Neural cell (in vitro differentiated cells): ENCODE measurements around the gene ACTN4. TPM values are rescaled to one million over a fixed set of nuclear protein-coding genes. Genes with fewer than 3 reads are reported as not detected.

ENCODE experiments used
- H2AFZ ChIP-seq: fragments of 200-600, 300-800 bp; sonication (generic), shearing (Covaris generic); 2 replicates; pipeline ENCODE4 v1.6.0; 2014; ENCODE audit warnings: low read depth, mild to moderate bottlenecking, antibody characterized with exemption, low read length, moderate library complexity
- H3F3A ChIP-seq: fragments of 200-600 bp; shearing (Covaris generic); 2 replicates; pipeline ENCODE4 v1.6.1; 2016; ENCODE audit warnings: mild to moderate bottlenecking, moderate library complexity, mixed read lengths, antibody characterized with exemption, low read length; ENCODE audit not compliant: insufficient read depth, poor library complexity, severe bottlenecking
- H3K27ac ChIP-seq: fragments of 200-600, 300-800 bp; sonication (generic), shearing (Covaris generic); 2 replicates; pipeline ENCODE4 v1.5.1; 2014; ENCODE audit warnings: mild to moderate bottlenecking, low read length, moderate library complexity
- H3K27me3 ChIP-seq: fragments of 300-800, 200-600 bp; sonication (generic), shearing (Covaris generic); 2 replicates; pipeline ENCODE4 v1.6.0; 2014; ENCODE audit warnings: mild to moderate bottlenecking, low read depth, low read length, moderate library complexity; ENCODE audit not compliant: insufficient read depth
- H3K36me3 ChIP-seq: fragments of 300-800, 200-600 bp; sonication (generic), shearing (Covaris generic); 2 replicates; pipeline ENCODE4 v1.5.1; 2014; ENCODE audit warnings: mild to moderate bottlenecking, antibody characterized with exemption, low read length, moderate library complexity; ENCODE audit not compliant: insufficient read depth
- H3K4me2 ChIP-seq: fragments of 300-800, 200-600 bp; sonication (generic), shearing (Covaris generic); 2 replicates; pipeline ENCODE4 v1.6.0; 2014; ENCODE audit warnings: mild to moderate bottlenecking, low read length
- H3K4me3 ChIP-seq: fragments of 300-800, 200-600 bp; sonication (generic), shearing (Covaris generic); 2 replicates; pipeline ENCODE4 v1.5.1; 2014; ENCODE audit warnings: mild to moderate bottlenecking, low read length, moderate library complexity
- H3K79me2 ChIP-seq: fragments of 200-600 bp; shearing (Covaris generic); replicated peaks from 2 replicates; pipeline ENCODE4 v1.6.0; 2014; ENCODE audit warnings: mild to moderate bottlenecking, low read length, moderate library complexity; ENCODE audit not compliant: insufficient read depth
- H3K9ac ChIP-seq: fragments of 300-800, 200-600 bp; sonication (generic), shearing (Covaris generic); 2 replicates; pipeline ENCODE4 v1.6.1; 2016; ENCODE audit warnings: mild to moderate bottlenecking, low read length, mixed read lengths
- H3K9me2 ChIP-seq: fragments of 200-600 bp; shearing (Covaris generic); 2 replicates; pipeline ENCODE4 v1.6.1; 2016; ENCODE audit warnings: mild to moderate bottlenecking, low read length, mixed read lengths; ENCODE audit not compliant: insufficient read depth
- H3K9me3 ChIP-seq: fragments of 200-600, 300-800 bp; sonication (generic), shearing (Covaris generic); 2 replicates; pipeline ENCODE4 v1.6.1; 2016; ENCODE audit warnings: mild to moderate bottlenecking, mixed run types, low read length, moderate library complexity, mixed read lengths
- H4K20me1 ChIP-seq: fragments of 200-600 bp; shearing (Covaris generic); 2 replicates; pipeline ENCODE4 v1.6.1; 2016; ENCODE audit warnings: mild to moderate bottlenecking, mixed run types; ENCODE audit not compliant: insufficient read depth
- EP300 ChIP-seq: fragments of 450-650 bp; conservative IDR thresholded peaks from 2 replicates; pipeline ENCODE4 v1.6.1; 2014; ENCODE audit warnings: antibody characterized with exemption, mild to moderate bottlenecking, moderate library complexity; ENCODE audit not compliant: poor library complexity, severe bottlenecking
- EZH2 ChIP-seq: fragments of 200-600, 300-800 bp; shearing (Covaris generic), sonication (generic); IDR thresholded peaks from 2 replicates; pipeline ENCODE4 v1.6.1; 2014; ENCODE audit warnings: antibody characterized with exemption, low read length, borderline replicate concordance, mild to moderate bottlenecking; ENCODE audit not compliant: insufficient read depth, poor library complexity, severe bottlenecking
- MXI1 ChIP-seq: fragments of 450-650 bp; conservative IDR thresholded peaks from 2 replicates; pipeline ENCODE4 v1.6.1; 2014; ENCODE audit warnings: antibody characterized with exemption, mild to moderate bottlenecking; ENCODE audit not compliant: poor library complexity, severe bottlenecking
- POLR2AphosphoS5 ChIP-seq: IDR thresholded peaks from 2 replicates; pipeline ENCODE4 v1.6.1; 2012
- RAD21 ChIP-seq: fragments of 450-650 bp; conservative IDR thresholded peaks from 2 replicates; pipeline ENCODE4 v1.6.1; 2014; ENCODE audit warnings: antibody characterized with exemption, mild to moderate bottlenecking, moderate library complexity
- REST ChIP-seq: IDR thresholded peaks from 2 replicates; pipeline ENCODE4 v1.6.1; 2012; ENCODE audit warnings: borderline replicate concordance
- SMC3 ChIP-seq: fragments of 450-650 bp; conservative IDR thresholded peaks from 2 replicates; pipeline ENCODE4 v1.6.1; 2014; ENCODE audit warnings: antibody characterized with exemption, mild to moderate bottlenecking, moderate library complexity; ENCODE audit not compliant: poor library complexity
- TAF1 ChIP-seq: IDR thresholded peaks from 2 replicates; pipeline ENCODE4 v1.6.1; 2012; ENCODE audit warnings: low read depth
- polyA plus RNA-seq: library from polyadenylated mRNA; depleted of rRNA; stranded (reverse); fragments of >200 nt; gene quantifications from 2 replicates; pipeline ENCODE4 v1.2.3, GENCODE V29; 2014
- TF ChIP-seq, protein P1 (sequence below): fragments of 450-650 bp; IDR thresholded peaks from 2 replicates; pipeline ENCODE4 v1.5.1; 2014; ENCODE audit warnings: antibody characterized with exemption, mild to moderate bottlenecking, moderate library complexity; ENCODE audit not compliant: poor library complexity, severe bottlenecking

ACTN4 gene
- polyA plus RNA-seq, 1 donor from 2014 or later, result 54.0 TPM

GRCh38 chr19:38675611-38676010, 28.2 kb downstream of the ACTN4 start:
- H3K27me3 ChIP-seq, result no peaks in the 10 kb centered on the region
- no peaks in the 10 kb centered on the region for H3F3A ChIP-seq
- H2AFZ ChIP-seq, result no peak overlapping the region
- H3K9me2 ChIP-seq, result no peaks in the 10 kb centered on the region
- H3K4me3 ChIP-seq, result no peak overlapping the region
- no peaks in the 10 kb centered on the region for H3K36me3 ChIP-seq
- no peak overlapping the region for H3K27ac ChIP-seq
- peaks cover 21% of the 10 kb centered on the region for H3K79me2 ChIP-seq
- no peaks in the 10 kb centered on the region for H4K20me1 ChIP-seq
- H3K4me2 ChIP-seq, result no peak overlapping the region
- no peaks in the 10 kb centered on the region for H3K9me3 ChIP-seq
- no peak for TF ChIP-seq MXI1
- no peak for TF ChIP-seq RAD21
- TF ChIP-seq SMC3, result no peak
- no peak for TF ChIP-seq TAF1
- no peak for TF ChIP-seq REST
- TF ChIP-seq, protein P1, sequence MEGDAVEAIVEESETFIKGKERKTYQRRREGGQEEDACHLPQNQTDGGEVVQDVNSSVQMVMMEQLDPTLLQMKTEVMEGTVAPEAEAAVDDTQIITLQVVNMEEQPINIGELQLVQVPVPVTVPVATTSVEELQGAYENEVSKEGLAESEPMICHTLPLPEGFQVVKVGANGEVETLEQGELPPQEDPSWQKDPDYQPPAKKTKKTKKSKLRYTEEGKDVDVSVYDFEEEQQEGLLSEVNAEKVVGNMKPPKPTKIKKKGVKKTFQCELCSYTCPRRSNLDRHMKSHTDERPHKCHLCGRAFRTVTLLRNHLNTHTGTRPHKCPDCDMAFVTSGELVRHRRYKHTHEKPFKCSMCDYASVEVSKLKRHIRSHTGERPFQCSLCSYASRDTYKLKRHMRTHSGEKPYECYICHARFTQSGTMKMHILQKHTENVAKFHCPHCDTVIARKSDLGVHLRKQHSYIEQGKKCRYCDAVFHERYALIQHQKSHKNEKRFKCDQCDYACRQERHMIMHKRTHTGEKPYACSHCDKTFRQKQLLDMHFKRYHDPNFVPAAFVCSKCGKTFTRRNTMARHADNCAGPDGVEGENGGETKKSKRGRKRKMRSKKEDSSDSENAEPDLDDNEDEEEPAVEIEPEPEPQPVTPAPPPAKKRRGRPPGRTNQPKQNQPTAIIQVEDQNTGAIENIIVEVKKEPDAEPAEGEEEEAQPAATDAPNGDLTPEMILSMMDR, result no peak
- no peak for TF ChIP-seq EZH2
- TF ChIP-seq EP300, result no peak
- no peak for TF ChIP-seq POLR2AphosphoS5
- H3K9ac ChIP-seq, result no peak overlapping the region

DNA sequence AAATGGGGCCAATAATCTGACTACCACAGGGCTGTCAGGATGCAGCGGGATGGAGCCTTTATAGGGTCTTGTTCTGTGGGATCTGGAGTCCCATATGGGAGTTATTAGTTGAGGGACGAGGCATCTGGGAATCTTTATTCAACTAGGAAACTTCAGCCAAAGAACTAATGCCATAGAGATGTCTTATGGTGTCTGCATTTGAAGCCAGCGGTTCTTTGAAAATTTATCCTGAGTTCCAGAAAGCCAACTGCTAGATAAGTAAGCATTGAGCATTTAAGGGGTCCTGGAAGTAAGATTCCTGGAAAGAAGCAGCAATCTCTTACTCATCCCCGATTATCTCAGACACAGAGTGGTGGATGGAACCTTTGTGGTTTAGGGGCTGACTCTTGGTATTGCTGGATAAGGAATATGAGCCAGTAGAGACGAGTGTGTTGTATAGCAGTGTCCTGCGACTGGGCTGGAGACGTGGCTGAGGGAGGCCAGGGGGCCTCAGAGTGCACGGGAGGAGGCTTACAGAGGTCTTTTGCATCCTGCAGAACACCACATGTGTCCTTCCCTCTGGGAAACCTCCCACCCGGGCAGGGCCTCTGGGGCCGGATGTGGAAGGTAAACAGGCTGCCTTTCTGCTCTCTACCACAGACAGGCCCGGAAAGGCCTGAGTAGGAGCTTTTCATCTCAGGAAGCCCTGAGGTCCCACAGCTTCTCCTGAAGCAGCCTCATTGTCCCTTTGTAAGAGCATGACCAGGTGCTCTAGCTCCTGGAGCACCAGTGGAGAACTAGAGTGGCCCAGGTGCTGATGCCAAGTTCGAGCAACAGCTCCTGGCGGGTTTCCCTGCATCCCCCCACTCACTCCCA, 28.8 kb downstream of the ACTN4 start:
- no peak overlapping the region for H3K4me2 ChIP-seq
- H4K20me1 ChIP-seq, result no peaks in the 10 kb centered on the region

More for the DNA sequence above, 28.8 kb downstream of the ACTN4 start:
- H3K9ac ChIP-seq, result no peak overlapping the region
- no peak for TF ChIP-seq MXI1
- TF ChIP-seq REST, result no peak
- TF ChIP-seq RAD21, result no peak
- TF ChIP-seq POLR2AphosphoS5, result no peak
- no peak for TF ChIP-seq SMC3
- no peak for TF ChIP-seq EP300
- TF ChIP-seq EZH2, result no peak
- no peak for TF ChIP-seq TAF1
- TF ChIP-seq, protein P1, result no peak
- H3K27me3 ChIP-seq, result no peaks in the 10 kb centered on the region
- H3K9me2 ChIP-seq, result no peaks in the 10 kb centered on the region
- H3K36me3 ChIP-seq, result no peaks in the 10 kb centered on the region
- H3K4me3 ChIP-seq, result no peak overlapping the region
- no peaks in the 10 kb centered on the region for H3K9me3 ChIP-seq
- peaks cover 21% of the 10 kb centered on the region for H3K79me2 ChIP-seq
- H3F3A ChIP-seq, result no peaks in the 10 kb centered on the region
- no peak overlapping the region for H2AFZ ChIP-seq
- H3K27ac ChIP-seq, result no peak overlapping the region
